Endothelial cell of umbilical vein (primary cell): ENCODE results near the gene HSP90AA1. TPM values are rescaled to one million over a fixed set of nuclear protein-coding genes. Genes with fewer than 3 reads are reported as not detected.

Source experiments
- BruUV-seq: library from RNA; stranded (reverse); fragments of 400-500 nt; replicated peaks from 2 replicates; lab custom pipeline; 2021; lab: Mats Ljungman, UMichigan
- CTCF ChIA-PET: fragments of 300-600, 350-600 bp; sonication (Branson Sonifier 250); formaldehyde crosslinking; loops from one replicate; lab custom pipeline; 2021; ENCODE audit warnings: antibody characterized with exemption, inconsistent platforms; lab: Charles Lee
- POLR2A ChIA-PET: fragments of 300-600, 350-600 bp; sonication (Branson Sonifier 250); formaldehyde crosslinking; loops from one replicate; lab custom pipeline; 2021; ENCODE audit warnings: antibody characterized with exemption, inconsistent platforms; lab: Charles Lee
- DNase-seq: peaks from one replicate; pipeline ENCODE4 v3.0.0-alpha.2; 2011; ENCODE audit warnings: low read depth, low spot score
- FAIRE-seq: peaks from 2 replicates; lab custom pipeline; 2011; peaks lifted over from hg19 to GRCh38; lab: Jason Lieb, UNC
- H2AFZ ChIP-seq: 2 replicates; pipeline ENCODE4 v1.6.0; 2012; ENCODE audit warnings: low read depth, low read length, control low read depth, inconsistent platforms
- H3K27ac ChIP-seq: 2 replicates; pipeline ENCODE4 v1.5.1; 2011; ENCODE audit warnings: low read depth, mild to moderate bottlenecking, control low read depth, low read length, moderate library complexity; ENCODE audit not compliant: insufficient read depth
- H3K27me3 ChIP-seq, 2 experiments: 2 replicates each; pipeline versions ENCODE4 v1.6.0 to v1.6.1; 2011; ENCODE audit warnings: low read length in 2 of 2, mixed read lengths in 1 of 2; ENCODE audit not compliant: control insufficient read depth in 2 of 2, insufficient read depth in 2 of 2
- H3K36me3 ChIP-seq, 2 experiments: 2 replicates in 1 of 2; 3 replicates in 1 of 2; pipeline ENCODE4 v1.5.1; 2011; ENCODE audit warnings: low read length in 2 of 2, mild to moderate bottlenecking in 1 of 2, moderate library complexity in 1 of 2; ENCODE audit not compliant: control insufficient read depth in 2 of 2, insufficient read depth in 2 of 2; ENCODE audit errors: extremely low read depth in 1 of 2
- H3K4me1 ChIP-seq: 3 replicates; pipeline ENCODE4 v1.5.1; 2011; ENCODE audit warnings: mild to moderate bottlenecking, low read length; ENCODE audit not compliant: control insufficient read depth, insufficient read depth; ENCODE audit errors: extremely low read depth
- H3K4me2 ChIP-seq: 2 replicates; pipeline ENCODE4 v1.6.1; 2011; ENCODE audit warnings: low read length, control low read depth, mixed read lengths; ENCODE audit not compliant: insufficient read depth
- H3K4me3 ChIP-seq, 3 experiments: fragments of 200-600 bp in 1 of 3; sonication (generic), shearing (Covaris generic) in 1 of 3; replicated peaks in 1 of 3; 2 replicates each; pipeline ENCODE4 v1.5.1; 2011 to 2016; ENCODE audit warnings: control low read depth in 3 of 3, low read length in 3 of 3, mild to moderate bottlenecking in 2 of 3, inconsistent platforms in 1 of 3, low read depth in 1 of 3, moderate library complexity in 1 of 3; ENCODE audit not compliant: insufficient read depth in 1 of 3
- H3K79me2 ChIP-seq: 2 replicates; pipeline ENCODE4 v1.6.0; 2012; ENCODE audit warnings: low read length, inconsistent platforms; ENCODE audit not compliant: control insufficient read depth, insufficient read depth
- H3K9ac ChIP-seq: replicated peaks from 2 replicates; pipeline ENCODE3; 2011; ENCODE audit warnings: low read length, control low read depth; ENCODE audit not compliant: insufficient read depth; ENCODE audit errors: extremely low read depth
- H3K9me1 ChIP-seq: replicated peaks from 3 replicates; pipeline ENCODE4 v1.6.0; 2011; ENCODE audit warnings: mild to moderate bottlenecking, low read length; ENCODE audit not compliant: control insufficient read depth, insufficient read depth; ENCODE audit errors: extremely low read depth
- H3K9me3 ChIP-seq: replicated peaks from 2 replicates; pipeline ENCODE4 v1.5.1; 2012; ENCODE audit warnings: low read length, inconsistent platforms; ENCODE audit not compliant: control insufficient read depth, insufficient read depth
- H4K20me1 ChIP-seq: replicated peaks from 2 replicates; pipeline ENCODE3; 2011; ENCODE audit warnings: mild to moderate bottlenecking, low read length; ENCODE audit not compliant: control insufficient read depth, insufficient read depth; ENCODE audit errors: extremely low read depth
- EZH2 ChIP-seq: IDR thresholded peaks from 2 replicates; pipeline ENCODE4 v1.6.1; 2012; ENCODE audit warnings: borderline replicate concordance, low read depth, mild to moderate bottlenecking, moderate library complexity, low read length, inconsistent platforms; ENCODE audit not compliant: severe bottlenecking
- FOS ChIP-seq: IDR thresholded peaks from 2 replicates; pipeline ENCODE4 v1.6.1; 2011; ENCODE audit warnings: mild to moderate bottlenecking, low read length, moderate library complexity, borderline replicate concordance; ENCODE audit not compliant: insufficient read depth
- GATA2 ChIP-seq: IDR thresholded peaks from 2 replicates; pipeline ENCODE4 v1.7.0; 2011; ENCODE audit warnings: low read depth, mild to moderate bottlenecking, moderate library complexity, mixed read lengths, low read length; ENCODE audit not compliant: insufficient read length, insufficient read depth
- JUN ChIP-seq: IDR thresholded peaks from 2 replicates; pipeline ENCODE4 v1.6.1; 2011; ENCODE audit warnings: borderline replicate concordance, low read depth; ENCODE audit not compliant: insufficient read length, insufficient read depth
- POLR2A ChIP-seq: IDR thresholded peaks from 2 replicates; pipeline ENCODE4 v1.6.1; 2012; ENCODE audit warnings: low read depth, mild to moderate bottlenecking, control low read depth, low read length
- POLR2AphosphoS5 ChIP-seq: IDR thresholded peaks from 2 replicates; pipeline ENCODE4 v1.6.1; 2012; ENCODE audit warnings: low read depth, mild to moderate bottlenecking, control low read depth, low read length, moderate library complexity; ENCODE audit not compliant: insufficient read depth
- dilution Hi-C: fragments of 300-500 bp; cut with MboI; formaldehyde crosslinking; loops from one replicate; pipeline ENCODE4 v1.15.0; 2019; ENCODE audit warnings: low sequenced_read_pairs; ENCODE audit not compliant: extremely low pct_ligation_motif_present
- intact Hi-C: fragments of 100-400 bp; cut with micrococcal nuclease; formaldehyde crosslinking; loops from one replicate; pipeline ENCODE4 v1.10.0; 2022
- polyA plus RNA-seq, 4 experiments: library from polyadenylated mRNA; depleted of rRNA in 3 of 4; stranded (reverse) in 3 of 4; unstranded in 1 of 4; fragments of >200 nt; gene quantifications; 2 replicates each; pipeline versions ENCODE4 v1.2.1 to v1.2.3, GENCODE V29; 2011 to 2012; ENCODE audit warnings: missing spikeins in 1 of 4
- total RNA-seq: library from RNA; stranded (reverse); gene quantifications from 2 replicates; pipeline ENCODE4 v1.2.3, GENCODE V29; 2021
- TF ChIP-seq, protein P1 (sequence below): IDR thresholded peaks from 2 replicates; pipeline ENCODE4 v1.6.1; 2011; ENCODE audit not compliant: insufficient read depth, insufficient read length
- TF ChIP-seq, protein P2 (sequence below), 2 donors: IDR thresholded peaks; 1 replicate in 1 of 2; 2 replicates in 1 of 2; pipeline ENCODE4 v1.5.1; 2011; ENCODE audit warnings: low read length in 2 of 2, mild to moderate bottlenecking in 2 of 2, moderate library complexity in 2 of 2, control low read depth in 1 of 2, inconsistent platforms in 1 of 2, low read depth in 1 of 2; ENCODE audit not compliant: insufficient read depth in 1 of 2; ENCODE audit errors: extremely low read depth in 1 of 2

HSP90AA1 gene
- total and polyA plus RNA-seq, 2 donors (not counting 3 experiments of a cell fraction or from before 2014, with no cell fraction given) = 266 to 540 TPM

DNA sequence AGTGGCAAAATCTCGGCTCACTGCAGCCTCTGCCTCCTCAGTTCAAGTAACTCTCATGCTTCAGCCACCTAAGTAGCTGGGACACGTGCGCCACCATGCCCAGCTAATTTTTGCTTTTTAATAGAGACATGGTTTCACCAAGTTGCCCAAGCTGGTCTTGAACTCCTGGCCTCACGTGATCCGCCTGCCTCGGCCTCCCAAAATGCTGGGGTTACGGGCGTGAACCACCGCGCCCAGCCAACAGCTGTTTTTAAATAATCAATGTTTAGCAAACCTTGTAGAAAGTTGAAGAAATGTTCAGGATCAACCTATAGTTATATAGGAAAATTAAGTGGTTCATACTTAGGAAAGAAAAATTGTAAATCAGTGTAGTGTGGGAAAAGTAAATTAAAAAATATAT, 6.0 kb upstream of the HSP90AA1 start:
- H3K27ac ChIP-seq = no peak overlapping the region
- no peak overlapping the region for H2AFZ ChIP-seq
- no peaks in the 10 kb centered on the region for H3K79me2 ChIP-seq
- DNase-seq (no peak), FAIRE-seq (no peak)
- H3K9ac ChIP-seq = no peak overlapping the region
- no peaks in the 10 kb centered on the region for H3K36me3 ChIP-seq
- H3K4me2 ChIP-seq = no peak overlapping the region
- peaks cover 9% of the 10 kb centered on the region for H3K4me1 ChIP-seq
- BruUV-seq = no TSS peak
- dilution Hi-C loops (no loop called here), intact Hi-C loops (loop anchor here (10.0 kb wide), 1 partner anchor 388 kb away; no protein-coding TSS in a partner anchor)
- POLR2A ChIA-PET = no interaction called here
- CTCF ChIA-PET = interaction anchor here (1.5 to 1.7 kb wide), 2 partner anchors 29 to 224 kb away, joined by 4 to 7 read pairs; no protein-coding TSS in a partner anchor
- TF ChIP-seq FOS (no peak), POLR2A (no peak), GATA2 (no peak), JUN (no peak), POLR2AphosphoS5 (no peak), EZH2 (no peak)
- TF ChIP-seq, protein P1, sequence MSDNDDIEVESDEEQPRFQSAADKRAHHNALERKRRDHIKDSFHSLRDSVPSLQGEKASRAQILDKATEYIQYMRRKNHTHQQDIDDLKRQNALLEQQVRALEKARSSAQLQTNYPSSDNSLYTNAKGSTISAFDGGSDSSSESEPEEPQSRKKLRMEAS = no peak
- no peaks in the 10 kb centered on the region for H3K27me3 ChIP-seq
- no peak overlapping the region for H3K4me3 ChIP-seq
- H3K9me3 ChIP-seq = no peaks in the 10 kb centered on the region
- no peaks in the 10 kb centered on the region for H4K20me1 ChIP-seq
- no peaks in the 10 kb centered on the region for H3K9me1 ChIP-seq

DNA sequence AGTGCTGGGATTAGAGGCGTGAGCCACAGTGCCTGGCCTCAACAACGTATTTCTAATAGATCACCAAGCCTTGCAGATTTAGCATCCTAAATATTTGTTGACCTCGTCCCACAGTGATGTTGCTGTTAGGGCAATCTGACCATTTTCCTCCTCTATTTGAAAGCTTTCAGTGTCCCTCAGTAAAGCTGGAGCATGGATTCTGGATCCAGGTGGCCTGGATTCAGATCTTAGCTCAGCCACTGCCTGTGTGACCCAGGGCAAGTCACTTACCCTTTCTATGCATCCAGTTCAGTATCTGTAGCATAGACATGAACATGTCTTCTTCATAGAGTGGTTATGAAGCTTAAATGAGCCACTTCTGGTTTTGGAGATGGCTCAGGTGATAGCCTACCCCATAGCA, 3.9 kb upstream of the HSP90AA1 start:
- POLR2A ChIA-PET = no interaction called here
- H3K79me2 ChIP-seq = peaks cover 12% of the 10 kb centered on the region
- BruUV-seq = no TSS peak
- H3K36me3 ChIP-seq = no peaks in the 10 kb centered on the region
- CTCF ChIA-PET = interaction anchor here (1.5 to 2.0 kb wide), 2 partner anchors 27 to 223 kb away, joined by 5 to 7 read pairs; no protein-coding TSS in a partner anchor
- no peaks in the 10 kb centered on the region for H4K20me1 ChIP-seq
- peaks cover 13% of the 10 kb centered on the region for H3K4me1 ChIP-seq
- H3K9me1 ChIP-seq = no peaks in the 10 kb centered on the region
- no peak overlapping the region for H2AFZ ChIP-seq
- H3K4me3 ChIP-seq = no peak overlapping the region
- DNase-seq (no peak), FAIRE-seq (no peak)
- H3K9me3 ChIP-seq = no peaks in the 10 kb centered on the region
- no peak overlapping the region for H3K4me2 ChIP-seq
- H3K27ac ChIP-seq = no peak overlapping the region
- H3K27me3 ChIP-seq = no peaks in the 10 kb centered on the region
- TF ChIP-seq FOS (no peak), JUN (no peak), POLR2A (no peak), GATA2 (no peak)
- TF ChIP-seq, protein P2, sequence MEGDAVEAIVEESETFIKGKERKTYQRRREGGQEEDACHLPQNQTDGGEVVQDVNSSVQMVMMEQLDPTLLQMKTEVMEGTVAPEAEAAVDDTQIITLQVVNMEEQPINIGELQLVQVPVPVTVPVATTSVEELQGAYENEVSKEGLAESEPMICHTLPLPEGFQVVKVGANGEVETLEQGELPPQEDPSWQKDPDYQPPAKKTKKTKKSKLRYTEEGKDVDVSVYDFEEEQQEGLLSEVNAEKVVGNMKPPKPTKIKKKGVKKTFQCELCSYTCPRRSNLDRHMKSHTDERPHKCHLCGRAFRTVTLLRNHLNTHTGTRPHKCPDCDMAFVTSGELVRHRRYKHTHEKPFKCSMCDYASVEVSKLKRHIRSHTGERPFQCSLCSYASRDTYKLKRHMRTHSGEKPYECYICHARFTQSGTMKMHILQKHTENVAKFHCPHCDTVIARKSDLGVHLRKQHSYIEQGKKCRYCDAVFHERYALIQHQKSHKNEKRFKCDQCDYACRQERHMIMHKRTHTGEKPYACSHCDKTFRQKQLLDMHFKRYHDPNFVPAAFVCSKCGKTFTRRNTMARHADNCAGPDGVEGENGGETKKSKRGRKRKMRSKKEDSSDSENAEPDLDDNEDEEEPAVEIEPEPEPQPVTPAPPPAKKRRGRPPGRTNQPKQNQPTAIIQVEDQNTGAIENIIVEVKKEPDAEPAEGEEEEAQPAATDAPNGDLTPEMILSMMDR (IDR thresholded peaks at IDR 0.05; ENCODE audit: extremely low read depth in 1 of 2, insufficient read depth in 1 of 2, low read depth in 1 of 2, low read length in 2 of 2) = no peak
- no peak overlapping the region for H3K9ac ChIP-seq
- dilution Hi-C loops (no loop called here), intact Hi-C loops (loop anchor here (10.0 kb wide), 1 partner anchor 386 kb away; no protein-coding TSS in a partner anchor)
